ENCODE data around the gene SSC4D.

- no peak for TF ChIP-seq CTCF (IDR thresholded peaks at IDR 0.05; ENCODE audit: low read depth, low read length)
- no peak for TF ChIP-seq EZH2phosphoT487 (IDR thresholded peaks at IDR 0.05; ENCODE audit: low read depth)
Observed at GRCh38 chr7:76426246-76426645, 16.7 kb upstream of the SSC4D start.
